Activated CD8-positive, alpha-beta T cell treated with anti-CD3 and anti-CD28 coated beads for 36 hours (primary cell): Measurements from ENCODE around the gene SCGB2B2. TPM values are rescaled to one million over a fixed set of nuclear protein-coding genes. Genes with fewer than 3 reads are reported as not detected.
A peak's percentile ranks its signal among the peaks of the same experiment; 100 is the strongest.

Source experiments
- ATAC-seq: fragments of 200-7000 bp; cut with Tn5 transposase; one replicate; pipeline ENCODE4 v1.10.0; 2021; ENCODE audit warnings: mild to moderate bottlenecking, moderate library complexity
- CTCF ChIA-PET: fragments of 350-600 bp; sonication (Branson Sonifier 250); formaldehyde crosslinking; loops from one replicate; lab custom pipeline; 2021; ENCODE audit warnings: antibody characterized with exemption; lab: Charles Lee
- POLR2A ChIA-PET: fragments of 350-600 bp; sonication (Branson Sonifier 250); formaldehyde crosslinking; loops from one replicate; lab custom pipeline; 2021; ENCODE audit warnings: antibody characterized with exemption; lab: Charles Lee
- DNase-seq: peaks from one replicate; pipeline ENCODE4 v3.0.0-alpha.2; 2020
- H3K27ac Mint-ChIP-seq: one replicate; pipeline ENCODE4 v1.8.0; 2021; ENCODE audit warnings: mild to moderate bottlenecking, mixed read lengths
- H3K27me3 Mint-ChIP-seq: one replicate; pipeline ENCODE4 v1.8.0; 2021; ENCODE audit warnings: mixed read lengths
- H3K36me3 Mint-ChIP-seq: one replicate; pipeline ENCODE4 v1.8.0; 2021; ENCODE audit warnings: low read depth, mixed read lengths
- H3K4me1 Mint-ChIP-seq: one replicate; pipeline ENCODE4 v1.8.0; 2021; ENCODE audit warnings: low read depth, mixed read lengths
- H3K4me3 Mint-ChIP-seq: one replicate; pipeline ENCODE4 v1.8.0; 2021; ENCODE audit warnings: mild to moderate bottlenecking, moderate library complexity, mixed read lengths
- H3K9me3 Mint-ChIP-seq: one replicate; pipeline ENCODE4 v1.8.0; 2021; ENCODE audit warnings: mixed read lengths
- intact Hi-C: fragments of 100-400 bp; cut with micrococcal nuclease; formaldehyde crosslinking; loops from one replicate; pipeline ENCODE4 v1.10.0; 2022
- total RNA-seq, 2 experiments: library from RNA; stranded (reverse); gene quantifications; one replicate each; pipeline ENCODE4 v1.2.3, GENCODE V29; 2021
- TF ChIP-seq, protein P1 (sequence below): fragments of 200-600 bp; IDR thresholded peaks from one replicate; pipeline ENCODE4 v1.8.0; 2022; ENCODE audit warnings: antibody characterized with exemption, mild to moderate bottlenecking

Gene SCGB2B2
- total RNA-seq, 2 experiments from 2014 or later, result 0.25 to 0.47 TPM

DNA sequence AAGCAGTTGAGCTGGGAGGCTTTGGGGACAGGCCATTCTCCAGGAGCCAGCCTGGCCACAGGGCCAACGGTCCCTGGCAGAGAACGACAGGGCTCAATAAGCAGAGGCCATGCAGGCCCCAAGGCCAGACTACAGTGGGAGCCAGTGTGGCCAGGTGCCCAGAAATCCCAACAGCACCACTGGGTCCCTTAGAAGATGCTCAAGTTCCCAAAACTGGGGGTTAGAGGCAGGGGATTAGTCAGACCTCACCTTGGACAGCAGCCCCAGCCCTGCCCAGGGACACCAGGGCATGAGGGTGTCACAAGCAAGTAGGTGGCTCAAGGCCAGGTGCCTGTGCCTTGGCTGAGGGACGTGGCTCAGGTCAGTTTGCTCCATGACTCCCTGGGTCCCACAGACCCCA, 12.8 kb downstream of the SCGB2B2 start:
- TF ChIP-seq, protein P1, sequence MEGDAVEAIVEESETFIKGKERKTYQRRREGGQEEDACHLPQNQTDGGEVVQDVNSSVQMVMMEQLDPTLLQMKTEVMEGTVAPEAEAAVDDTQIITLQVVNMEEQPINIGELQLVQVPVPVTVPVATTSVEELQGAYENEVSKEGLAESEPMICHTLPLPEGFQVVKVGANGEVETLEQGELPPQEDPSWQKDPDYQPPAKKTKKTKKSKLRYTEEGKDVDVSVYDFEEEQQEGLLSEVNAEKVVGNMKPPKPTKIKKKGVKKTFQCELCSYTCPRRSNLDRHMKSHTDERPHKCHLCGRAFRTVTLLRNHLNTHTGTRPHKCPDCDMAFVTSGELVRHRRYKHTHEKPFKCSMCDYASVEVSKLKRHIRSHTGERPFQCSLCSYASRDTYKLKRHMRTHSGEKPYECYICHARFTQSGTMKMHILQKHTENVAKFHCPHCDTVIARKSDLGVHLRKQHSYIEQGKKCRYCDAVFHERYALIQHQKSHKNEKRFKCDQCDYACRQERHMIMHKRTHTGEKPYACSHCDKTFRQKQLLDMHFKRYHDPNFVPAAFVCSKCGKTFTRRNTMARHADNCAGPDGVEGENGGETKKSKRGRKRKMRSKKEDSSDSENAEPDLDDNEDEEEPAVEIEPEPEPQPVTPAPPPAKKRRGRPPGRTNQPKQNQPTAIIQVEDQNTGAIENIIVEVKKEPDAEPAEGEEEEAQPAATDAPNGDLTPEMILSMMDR, result no peak
- H3K27ac Mint-ChIP-seq, result no peak overlapping the region
- no peak overlapping the region for H3K4me3 Mint-ChIP-seq
- CTCF ChIA-PET, result interaction anchor here (1.3 to 3.7 kb wide), 2 partner anchors 9 to 24 kb away, joined by 3 to 38 read pairs; no protein-coding TSS in a partner anchor
- H3K4me1 Mint-ChIP-seq, result peaks cover 21% of the 10 kb centered on the region
- DNase-seq (no peak), ATAC-seq (no peak)
- H3K9me3 Mint-ChIP-seq, result peaks cover 2% of the 10 kb centered on the region
- H3K27me3 Mint-ChIP-seq, result no peaks in the 10 kb centered on the region
- H3K36me3 Mint-ChIP-seq, result no peaks in the 10 kb centered on the region
- intact Hi-C loops, result no loop called here
- POLR2A ChIA-PET, result interaction anchor here (3.7 kb wide), 1 partner anchor 13 kb away, joined by 11 read pairs; the partner anchor contains the start of genes SCGB2B2 and ZNF302

DNA sequence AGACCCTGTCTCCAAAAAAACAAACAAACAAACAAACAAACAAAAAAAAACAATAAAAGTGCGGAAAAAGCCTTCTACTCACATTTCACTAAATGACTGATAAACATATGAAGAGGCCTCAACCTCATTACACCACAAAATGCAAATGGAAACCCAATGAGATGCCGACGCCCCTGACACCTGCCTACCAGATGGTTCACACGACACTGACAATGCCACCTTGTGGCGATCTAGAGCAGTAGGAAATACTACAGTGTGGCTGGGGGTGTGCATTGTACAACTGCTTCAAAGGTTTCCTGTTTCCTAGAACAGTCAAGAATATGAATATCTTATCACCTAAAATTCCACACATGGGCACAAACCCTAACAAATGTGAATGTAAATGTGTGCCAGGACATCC, 14.0 kb downstream of the SCGB2B2 start:
- H3K4me1 Mint-ChIP-seq, result peaks cover 21% of the 10 kb centered on the region
- DNase-seq (peak; percentile 71), ATAC-seq (peak; percentile 97)
- ChIA-PET CTCF (interaction anchor here (0.7 to 3.7 kb wide), 4 partner anchors 10 to 346 kb away, joined by 3 to 38 read pairs (median 5); no protein-coding TSS in a partner anchor), POLR2A (interaction anchor here (0.6 to 1.0 kb wide), 3 partner anchors 13 to 17 kb away, joined by 3 to 4 read pairs (median 3); partner anchors contain the start of gene ZNF302)
- TF ChIP-seq, protein P1, result peak; percentile 68
- H3K36me3 Mint-ChIP-seq, result no peaks in the 10 kb centered on the region
- H3K27me3 Mint-ChIP-seq, result peaks cover under 1% of the 10 kb centered on the region
- peak overlapping the region; percentile 59 for H3K27ac Mint-ChIP-seq
- intact Hi-C loops, result no loop called here
- H3K4me3 Mint-ChIP-seq, result no peak overlapping the region
- H3K9me3 Mint-ChIP-seq, result peaks cover 2% of the 10 kb centered on the region

DNA sequence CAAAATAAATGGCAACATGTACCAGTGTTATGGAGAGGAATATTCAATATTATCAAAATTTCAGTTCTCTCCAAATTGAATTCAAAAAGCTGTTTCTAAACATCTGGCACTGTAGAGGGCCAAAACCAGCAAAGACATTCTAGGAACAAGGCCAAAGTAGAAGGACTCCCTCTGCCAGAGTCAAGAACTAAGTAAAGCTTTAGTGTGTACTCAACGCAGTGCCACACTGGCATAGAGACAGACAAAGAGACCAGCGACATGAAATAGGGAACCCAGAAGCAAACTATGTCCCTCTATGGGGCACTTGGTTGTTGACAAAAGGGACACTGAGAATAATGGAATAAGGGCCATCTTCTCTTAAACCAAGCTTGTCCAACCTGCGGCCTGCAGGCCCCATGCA, 15.6 kb downstream of the SCGB2B2 start:
- no peak overlapping the region for H3K27ac Mint-ChIP-seq
- H3K4me3 Mint-ChIP-seq, result no peak overlapping the region
- no peaks in the 10 kb centered on the region for H3K36me3 Mint-ChIP-seq
- H3K4me1 Mint-ChIP-seq, result peaks cover 14% of the 10 kb centered on the region
- H3K27me3 Mint-ChIP-seq, result peaks cover 5% of the 10 kb centered on the region
- ChIA-PET POLR2A (interaction anchor here (0.7 kb wide), 1 partner anchor 766 kb away, joined by 3 read pairs; no protein-coding TSS in a partner anchor), CTCF (interaction anchor here (1.4 to 3.7 kb wide), 3 partner anchors 9 to 21 kb away, joined by 7 to 38 read pairs (median 7); no protein-coding TSS in a partner anchor)
- TF ChIP-seq, protein P1, result no peak
- DNase-seq (no peak), ATAC-seq (no peak)
- peaks cover 6% of the 10 kb centered on the region for H3K9me3 Mint-ChIP-seq
- intact Hi-C loops, result no loop called here

DNA sequence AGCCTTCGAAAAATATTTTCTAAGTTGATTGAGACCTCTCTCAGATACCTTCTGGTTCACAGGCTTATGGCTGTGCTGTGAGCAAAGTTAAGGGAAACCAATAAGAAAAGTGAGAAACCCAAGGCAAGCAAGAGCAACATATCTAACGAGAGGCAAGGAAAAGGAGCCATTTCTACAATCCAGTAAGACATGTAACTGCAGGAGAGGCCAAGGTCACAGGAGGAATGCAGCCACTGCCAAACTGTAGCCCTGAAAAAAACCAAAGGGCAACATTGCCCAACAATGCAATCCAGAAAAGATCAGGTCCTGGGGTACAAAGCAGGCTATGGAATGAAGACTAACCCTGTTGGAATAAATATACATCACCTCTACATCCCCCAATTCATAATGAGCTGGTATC, 21.3 kb downstream of the SCGB2B2 start:
- no peak overlapping the region for H3K27ac Mint-ChIP-seq
- H3K4me1 Mint-ChIP-seq, result no peaks in the 10 kb centered on the region
- no peak for DNase-seq
- peaks cover 7% of the 10 kb centered on the region for H3K27me3 Mint-ChIP-seq
- ChIA-PET POLR2A (no interaction called here), CTCF (interaction anchor here (1.3 kb wide), 1 partner anchor 16 kb away, joined by 4 read pairs; no protein-coding TSS in a partner anchor)
- H3K4me3 Mint-ChIP-seq, result no peak overlapping the region
- ATAC-seq, result no peak
- intact Hi-C loops, result no loop called here
- peaks cover 3% of the 10 kb centered on the region for H3K36me3 Mint-ChIP-seq
- TF ChIP-seq, protein P1, result no peak
- peaks cover 14% of the 10 kb centered on the region for H3K9me3 Mint-ChIP-seq

DNA sequence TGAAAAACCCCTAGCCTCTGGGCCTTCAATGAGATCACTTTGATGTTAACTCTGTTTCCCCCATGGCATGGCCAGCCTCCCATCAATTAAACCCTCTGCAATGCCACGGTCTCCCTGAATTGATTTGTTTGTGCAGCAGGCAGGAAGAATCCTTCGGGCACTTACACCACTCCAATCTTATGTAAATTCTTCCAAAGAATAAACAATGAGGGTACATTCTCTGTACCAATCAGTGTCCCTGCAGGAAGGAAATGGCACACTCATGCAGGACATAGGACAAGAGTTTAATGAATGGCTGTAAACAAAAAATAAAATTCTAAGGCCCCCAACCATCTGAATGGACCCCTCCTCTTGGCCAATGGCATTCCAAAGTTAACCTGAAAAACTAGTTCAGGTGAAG, 22.2 kb downstream of the SCGB2B2 start:
- Mint-ChIP-seq H3K9me3 (peaks cover 14% of the 10 kb centered on the region), H3K4me3 (no peak overlapping the region), H3K36me3 (peaks cover 3% of the 10 kb centered on the region), H3K4me1 (no peaks in the 10 kb centered on the region), H3K27ac (no peak overlapping the region), H3K27me3 (peaks cover 7% of the 10 kb centered on the region)
- TF ChIP-seq, protein P1, result no peak
- POLR2A ChIA-PET, result no interaction called here
- no peak for DNase-seq
- intact Hi-C loops, result no loop called here
- CTCF ChIA-PET, result interaction anchor here (2.1 kb wide), 1 partner anchor 14 kb away, joined by 12 read pairs; no protein-coding TSS in a partner anchor
- ATAC-seq, result no peak
